Peyer's patch (tissue), 4 donors: ENCODE measurements around the gene ZNF76.

ENCODE experiments used
- CTCF ChIP-seq, 6 experiments: fragments of 450-650 bp in 4 of 6; fragments of 200-600 bp in 2 of 6; sonication (generic) in 1 of 6; IDR thresholded peaks; one replicate each; pipeline ENCODE4 v1.5.1; 2017 to 2019; ENCODE audit warnings: antibody characterized with exemption in 6 of 6, mild to moderate bottlenecking in 3 of 6, moderate library complexity in 1 of 6
- POLR2A ChIP-seq, 2 donors: fragments of 450-650 bp; IDR thresholded peaks; one replicate each; pipeline ENCODE4 v1.5.1; 2017; ENCODE audit warnings: antibody characterized with exemption in 2 of 2, mild to moderate bottlenecking in 2 of 2, moderate library complexity in 2 of 2

GRCh38 chr6:35224720-35225119, 34.8 kb upstream of the ZNF76 start:
- TF ChIP-seq CTCF (IDR thresholded peaks at IDR 0.05) = no peak
- no peak for TF ChIP-seq POLR2A (IDR thresholded peaks at IDR 0.05)
